Measurements from ENCODE around the gene ADARB2.

DNA sequence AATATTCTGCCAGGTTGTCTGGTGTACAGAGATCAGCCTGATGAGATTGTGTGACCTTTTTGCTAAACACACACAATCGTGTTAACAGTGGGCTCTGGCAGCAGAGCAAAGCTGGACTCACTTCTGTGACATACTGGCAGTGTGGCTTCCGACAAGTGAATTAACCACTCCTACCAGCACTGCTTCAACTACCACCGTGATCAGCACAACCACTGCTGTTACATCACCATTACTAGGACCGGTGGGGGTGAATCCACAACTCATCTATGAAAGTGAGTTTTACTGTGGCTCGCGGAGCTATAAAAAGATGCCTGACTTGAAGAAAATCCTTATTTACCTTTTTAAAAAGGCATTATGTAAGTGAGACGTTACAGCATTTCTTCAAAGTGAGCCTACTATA lies 545.6 kb downstream of the ADARB2 start:
- TF ChIP-seq POLR2A (IDR thresholded peaks at IDR 0.05; ENCODE audit: low read depth) (no peak), CTCF (IDR thresholded peaks at IDR 0.05) (no peak), EP300 (IDR thresholded peaks at IDR 0.05) (no peak)

All from esophagus muscularis mucosa (tissue), 4 donors.